GM21447 (cell line): ENCODE results near the gene AMBRA1.

Experiments used
- ATAC-seq: cut with Tn5 transposase; IDR thresholded peaks from one replicate; pipeline ENCODE4 v1.9.1; 2021; ENCODE audit not compliant: unreplicated experiment

The AMBRA1 gene

DNA sequence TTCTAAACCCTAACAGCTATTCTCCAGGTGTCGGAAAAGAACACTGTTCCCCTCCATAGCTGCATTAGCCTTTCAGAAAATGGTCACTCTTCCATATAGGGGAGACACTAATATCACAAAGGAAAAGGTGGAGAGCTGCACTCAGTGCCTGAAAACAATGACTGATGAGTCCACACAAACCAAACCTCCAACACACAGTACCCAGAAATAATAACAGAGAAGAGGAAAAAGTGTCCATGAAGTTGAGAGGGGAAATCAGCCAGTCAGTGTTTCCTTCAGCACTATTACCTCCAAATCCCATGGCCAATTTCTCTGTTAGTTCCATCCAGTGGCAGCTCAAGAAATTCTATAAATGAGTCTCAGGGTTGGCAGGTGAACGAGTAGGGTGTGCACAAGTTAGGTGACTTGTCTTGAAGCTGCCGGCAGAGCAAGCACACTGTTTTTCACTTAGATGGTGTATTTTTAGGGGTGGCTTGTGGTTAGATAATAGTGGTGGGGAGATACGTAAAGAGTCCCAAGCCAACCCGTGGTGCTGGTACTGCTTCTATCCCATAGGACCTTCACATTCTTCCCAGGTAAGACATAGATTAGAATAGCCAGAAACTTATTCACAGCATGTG, 117.8 kb downstream of the AMBRA1 start:
- ATAC-seq, result no peak

DNA sequence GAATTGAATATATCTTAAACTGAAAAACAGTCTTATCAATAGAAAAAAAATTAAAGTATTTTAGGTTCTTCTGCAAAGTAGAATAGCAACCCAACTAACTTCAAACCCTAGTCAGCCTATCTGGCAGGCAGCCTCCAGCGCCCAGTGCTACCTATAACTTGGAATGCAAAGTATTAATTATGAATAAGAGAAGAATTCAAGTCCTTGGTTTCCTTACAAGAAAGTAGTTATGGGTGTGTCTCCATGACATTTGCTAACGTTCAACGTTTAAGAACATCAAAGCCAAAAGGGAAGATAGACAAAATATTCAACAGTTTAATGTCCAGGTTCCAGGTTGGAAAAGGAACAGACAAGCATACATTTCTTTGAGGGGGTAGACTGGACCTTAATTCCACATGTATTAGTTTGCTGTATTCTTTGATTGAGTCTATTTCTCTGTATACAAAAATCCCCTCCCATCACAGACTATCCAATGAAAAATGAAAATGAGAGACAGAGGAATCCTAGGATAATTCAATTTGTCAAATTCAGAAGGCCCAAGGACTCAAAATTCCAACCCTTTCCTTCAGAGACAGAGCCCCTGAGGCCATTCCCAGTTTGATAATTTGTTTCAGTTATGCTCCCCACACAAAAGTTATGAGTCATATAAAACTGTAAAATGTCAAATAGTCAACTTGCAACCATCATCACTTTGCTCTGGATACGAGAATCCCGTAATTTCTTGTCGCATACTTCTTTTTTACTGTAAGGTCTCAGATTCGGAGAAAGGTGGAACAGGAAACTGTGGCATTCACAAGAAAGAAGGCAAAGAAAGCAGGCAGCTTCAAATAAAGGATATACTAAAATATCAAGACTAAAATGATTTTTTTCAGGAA, 118.5 kb downstream of the AMBRA1 start:
- no peak for ATAC-seq

DNA sequence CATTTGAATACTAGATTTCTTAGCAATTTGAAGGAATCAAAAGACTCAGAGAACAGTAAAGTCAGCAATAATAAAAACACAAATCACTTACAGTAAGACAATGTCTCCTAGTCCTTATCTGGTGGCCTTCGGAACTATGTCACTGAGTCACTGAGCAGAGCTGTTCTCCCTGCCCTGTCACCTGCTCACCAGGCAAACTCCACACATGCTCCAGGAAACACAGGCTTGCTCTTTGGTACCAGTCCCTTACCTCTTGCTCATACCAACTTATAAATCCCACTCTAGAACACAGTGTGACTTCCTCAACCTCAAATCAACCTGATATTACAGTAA, 121.2 kb downstream of the AMBRA1 start:
- no peak for ATAC-seq

DNA sequence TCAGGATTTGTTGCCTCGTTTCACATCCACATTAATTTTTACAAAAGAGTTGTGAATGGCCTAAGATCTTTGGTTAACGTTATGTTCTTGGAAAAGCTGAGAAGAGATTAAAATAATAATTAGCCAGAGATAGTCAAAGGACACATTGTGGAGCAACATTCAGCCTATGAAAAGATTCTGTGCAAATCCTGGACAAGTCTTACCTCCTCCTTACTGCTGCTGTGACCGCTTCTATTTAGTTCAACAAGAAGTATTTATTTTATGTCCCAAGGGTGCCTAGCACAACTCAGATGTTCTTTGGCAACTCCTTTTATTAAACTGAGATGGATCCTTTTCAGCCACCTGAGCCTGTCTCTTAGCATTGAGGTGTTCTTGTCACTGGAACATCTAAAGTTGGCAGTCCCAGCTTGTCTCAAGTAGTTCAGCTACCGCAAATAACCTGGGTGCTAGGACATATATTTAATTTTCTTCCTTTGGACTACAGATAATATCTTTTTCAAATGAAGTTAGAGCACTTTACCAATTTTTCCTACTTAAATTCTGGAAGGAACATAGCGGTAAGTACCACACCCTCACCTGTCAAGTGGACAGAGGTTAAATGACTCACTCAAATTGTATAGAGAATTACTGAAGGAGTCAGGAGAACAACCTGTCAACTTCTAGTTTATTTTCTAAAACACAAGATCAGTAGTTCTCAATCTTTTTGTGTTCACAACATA, 121.7 kb downstream of the AMBRA1 start:
- no peak for ATAC-seq

DNA sequence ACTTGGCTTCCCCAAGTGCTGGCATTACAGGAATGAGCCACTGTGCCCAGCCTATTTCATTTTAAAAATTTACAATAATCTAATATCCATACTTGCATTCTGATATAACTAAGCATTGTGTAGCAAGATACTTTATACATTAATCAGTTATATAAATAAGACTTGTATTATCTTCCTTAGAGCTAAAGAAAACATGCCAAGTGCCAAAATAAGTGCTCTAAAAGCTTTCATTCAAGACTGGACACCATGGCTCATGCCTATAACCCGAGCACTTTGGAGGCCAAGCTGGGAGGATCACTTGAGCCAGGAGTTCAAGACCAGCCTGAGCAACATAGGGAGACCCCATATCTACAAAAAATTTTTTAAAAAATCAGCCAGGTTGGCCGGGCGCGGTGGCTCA, 123.9 kb downstream of the AMBRA1 start:
- no peak for ATAC-seq

DNA sequence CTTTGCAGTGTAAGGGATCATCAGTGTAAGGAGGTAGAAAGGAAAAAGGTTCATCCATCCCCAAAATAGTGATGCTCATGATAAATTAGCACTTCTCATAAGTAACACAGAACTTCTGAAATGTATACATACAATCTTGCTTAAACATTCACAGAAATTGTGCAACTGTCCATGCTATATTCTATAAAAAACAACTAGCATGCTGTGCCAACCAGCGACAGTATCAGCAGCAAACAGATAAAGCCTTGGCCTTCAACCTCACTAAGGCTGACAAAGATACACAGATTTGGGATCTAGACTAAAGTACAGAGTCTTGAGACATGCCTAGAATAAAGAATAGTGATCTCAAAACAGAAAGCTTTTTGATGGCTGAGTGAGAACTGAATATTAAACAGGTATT, 128.1 kb downstream of the AMBRA1 start:
- no peak for ATAC-seq

DNA sequence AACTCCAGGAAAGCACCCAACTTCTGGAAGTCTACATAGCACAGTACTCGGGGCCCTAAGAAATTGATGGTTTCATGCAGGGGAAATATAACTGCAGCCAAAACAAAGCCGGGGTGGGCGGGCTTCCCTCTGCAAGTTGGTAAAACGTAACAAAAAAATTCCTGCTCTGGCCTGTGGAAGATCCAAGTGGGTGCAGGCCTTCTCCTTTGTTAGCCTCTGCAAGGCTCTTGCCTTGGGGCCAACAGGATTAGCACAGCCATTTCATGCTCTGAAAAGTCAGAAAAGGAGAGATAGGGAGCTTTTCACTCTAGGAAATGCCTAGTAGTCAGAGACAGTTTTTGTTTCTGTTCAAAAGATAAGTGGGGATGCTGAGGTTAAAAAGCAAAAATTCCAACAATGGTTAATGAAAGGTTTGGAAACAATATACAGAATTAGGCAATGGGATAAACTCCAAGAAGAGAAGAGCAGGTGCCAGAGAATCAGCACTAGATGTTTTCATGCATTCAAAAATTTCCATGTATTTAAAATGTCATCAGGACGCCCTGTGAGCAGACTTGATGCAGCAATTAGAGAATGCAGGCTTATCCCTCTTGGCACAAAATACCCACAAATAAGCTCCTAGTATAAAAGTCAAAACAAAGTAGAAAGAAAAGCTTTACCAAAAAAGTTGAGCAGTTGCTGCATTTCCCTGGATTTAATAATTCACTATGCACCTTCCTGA, 130.0 kb downstream of the AMBRA1 start:
- no peak for ATAC-seq

DNA sequence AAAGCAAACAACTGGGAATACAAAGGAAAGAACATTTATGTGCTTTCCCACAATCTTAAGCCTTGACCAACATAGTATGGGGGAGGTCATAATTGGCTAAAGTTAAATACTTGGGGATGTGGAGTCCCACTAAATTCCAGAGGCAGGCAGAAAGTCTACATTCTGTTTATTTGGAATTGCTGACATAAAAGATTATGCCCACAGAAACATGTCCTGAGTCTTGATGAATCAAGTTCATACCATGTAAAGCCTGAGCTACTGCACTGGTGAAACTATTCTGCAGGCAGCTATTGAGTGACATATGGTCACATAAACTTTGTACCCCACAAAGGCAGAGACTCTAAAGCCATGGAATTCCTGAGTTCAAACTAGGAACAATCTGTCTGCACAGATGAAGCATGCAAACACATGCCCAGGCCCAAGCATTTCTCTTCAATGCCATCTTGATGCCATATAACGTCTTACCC, 132.3 kb downstream of the AMBRA1 start:
- ATAC-seq, result no peak

DNA sequence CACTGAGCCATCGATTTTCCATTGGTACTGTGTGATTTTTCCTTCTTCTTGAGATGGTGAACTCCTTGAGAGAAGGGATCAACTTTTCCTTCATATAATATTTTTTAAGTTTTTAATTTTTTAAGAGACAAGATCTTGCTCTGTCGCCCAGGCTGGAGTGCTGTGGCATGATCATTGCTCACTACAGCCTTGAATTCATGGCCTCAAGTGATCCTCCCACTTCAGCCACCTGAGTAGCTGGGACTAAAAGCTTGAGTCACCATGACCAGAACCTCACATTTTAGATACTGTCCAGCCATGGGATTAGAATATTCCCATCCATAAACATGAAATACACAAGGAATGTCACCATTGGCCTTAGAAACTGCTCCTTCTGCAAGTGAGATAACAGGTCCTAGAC, 135.3 kb downstream of the AMBRA1 start:
- no peak for ATAC-seq

DNA sequence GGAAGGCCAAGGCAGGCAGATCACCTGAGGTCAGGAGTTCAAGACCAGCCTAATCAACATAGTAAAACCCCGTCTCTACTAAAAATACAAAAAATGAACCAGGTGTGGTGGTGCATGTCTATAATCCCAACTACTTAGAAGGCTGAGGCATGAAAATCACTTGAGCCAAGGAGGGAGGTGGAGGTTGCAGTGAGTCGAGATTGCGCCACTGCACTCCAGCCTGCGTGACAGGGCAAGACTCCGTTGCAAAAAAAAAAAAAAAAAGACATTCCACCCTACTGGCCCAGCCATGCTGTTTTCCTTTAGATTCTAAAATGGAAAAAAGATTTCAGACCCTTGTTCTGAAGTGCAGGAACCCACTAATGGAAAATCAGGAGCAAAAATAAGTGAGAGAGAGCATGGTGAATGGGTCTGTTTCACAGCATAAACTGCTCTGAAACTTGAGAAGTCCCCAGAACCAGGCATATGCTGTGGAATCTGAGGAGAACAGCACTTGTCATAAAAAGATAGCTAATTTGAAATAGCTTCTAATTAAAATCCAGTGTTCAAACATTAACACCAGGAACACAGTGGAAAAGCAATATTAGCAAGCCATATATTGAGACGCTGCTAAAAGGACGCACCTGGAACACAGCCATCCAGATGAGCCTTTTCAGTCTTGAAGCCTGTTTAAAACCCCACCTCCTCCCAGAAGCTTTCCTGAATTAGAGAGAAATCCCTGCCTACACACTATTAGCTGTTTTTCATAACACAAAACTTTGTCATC, 136.0 kb downstream of the AMBRA1 start:
- no peak for ATAC-seq

DNA sequence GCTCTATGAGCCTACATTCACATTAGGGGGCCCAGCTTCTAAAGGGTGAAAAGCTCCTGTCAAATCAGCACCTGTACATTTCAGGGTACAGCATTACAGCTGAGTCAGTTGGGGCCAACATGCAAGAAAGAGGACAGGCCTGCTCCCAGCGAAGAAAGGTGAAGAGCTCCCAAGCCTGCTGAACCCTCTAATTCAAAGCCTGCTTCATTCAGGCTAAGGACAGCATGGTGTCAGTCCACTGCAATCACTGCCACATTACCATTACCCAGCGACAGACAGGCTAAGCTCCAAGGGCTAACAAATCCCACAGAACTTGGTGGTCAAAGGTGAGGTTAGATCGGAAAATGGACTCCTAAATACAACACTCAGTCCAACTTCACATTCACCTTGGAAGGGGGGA, 136.8 kb downstream of the AMBRA1 start:
- ATAC-seq, result no peak

DNA sequence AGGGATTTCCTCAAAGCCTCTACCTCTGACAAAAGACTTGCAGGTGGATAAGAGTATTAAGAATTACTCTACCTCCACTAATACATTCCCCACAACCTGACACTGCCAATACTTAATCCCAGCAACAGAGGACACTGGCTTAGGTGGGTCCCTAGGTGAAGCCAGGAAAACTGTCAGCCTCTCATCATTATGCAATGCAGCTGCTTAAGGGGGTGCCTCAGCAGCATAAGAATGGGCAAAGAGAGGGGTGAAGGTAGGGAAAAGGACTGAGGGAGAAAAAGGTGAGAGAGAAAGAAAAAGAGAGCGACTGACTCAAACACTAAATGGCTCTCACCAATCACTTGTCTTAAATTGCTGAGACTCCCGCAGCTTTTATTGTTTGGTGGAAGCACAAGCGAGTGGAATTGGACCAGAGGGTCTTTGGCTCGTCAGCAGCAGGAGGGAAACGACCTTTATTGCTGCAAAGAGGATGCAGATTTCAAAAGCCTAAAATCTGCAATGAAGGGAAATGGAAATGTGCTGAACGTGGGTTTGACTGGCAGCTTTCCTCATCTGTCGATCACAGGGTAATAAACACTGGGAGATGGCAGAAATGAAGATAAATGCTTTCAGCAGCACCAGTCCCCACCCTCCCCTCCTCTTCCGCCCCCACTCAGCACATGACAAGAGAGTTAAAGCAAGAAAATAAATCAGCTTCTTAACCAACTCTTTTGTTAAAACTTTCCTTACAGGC, 137.4 kb downstream of the AMBRA1 start:
- ATAC-seq, result no peak

DNA sequence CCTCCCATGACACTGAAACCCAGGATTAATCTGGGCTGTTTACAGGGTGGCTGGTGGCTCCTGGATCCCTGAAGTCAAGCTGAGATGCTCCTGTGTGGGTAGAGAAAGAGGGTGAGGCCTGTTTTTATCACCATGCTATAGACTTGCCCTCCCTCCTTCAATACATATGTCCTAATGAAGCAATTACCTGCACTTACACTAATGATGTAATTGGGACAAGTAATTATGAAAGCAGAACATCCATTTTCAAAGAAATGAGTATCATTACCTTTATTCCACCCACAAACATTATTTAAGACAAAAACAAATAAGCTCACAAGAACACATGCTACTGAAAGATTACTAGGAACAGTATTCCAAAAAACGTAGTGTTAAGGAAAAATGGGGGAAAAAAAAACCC, 138.0 kb downstream of the AMBRA1 start:
- no peak for ATAC-seq

DNA sequence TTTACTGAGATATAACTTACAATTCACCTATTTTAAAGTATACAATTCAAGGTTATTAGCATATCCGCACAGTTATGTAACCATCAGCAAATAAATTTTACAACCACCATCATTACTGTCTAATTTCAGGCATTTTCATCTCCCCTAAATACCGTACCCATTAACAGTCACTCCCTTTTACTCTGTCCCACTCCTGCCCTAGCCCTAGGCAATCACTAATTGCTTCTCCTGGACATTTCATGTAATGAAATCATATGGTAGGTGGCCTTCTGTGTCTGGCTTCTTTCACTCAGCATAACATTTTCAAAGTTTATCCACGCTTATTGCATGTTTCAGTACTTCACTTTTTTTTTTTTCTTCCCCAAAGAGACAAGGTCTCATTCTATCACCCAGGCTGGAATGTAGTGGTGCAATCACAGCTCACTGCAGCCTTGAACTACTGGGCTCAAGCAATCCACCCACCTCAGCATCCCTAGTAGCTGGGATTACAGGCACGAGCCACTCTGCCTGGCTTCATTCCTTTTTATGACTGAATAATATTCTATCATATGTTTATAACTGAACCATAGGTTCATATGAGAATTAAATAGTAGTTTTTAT, 140.8 kb downstream of the AMBRA1 start:
- no peak for ATAC-seq

DNA sequence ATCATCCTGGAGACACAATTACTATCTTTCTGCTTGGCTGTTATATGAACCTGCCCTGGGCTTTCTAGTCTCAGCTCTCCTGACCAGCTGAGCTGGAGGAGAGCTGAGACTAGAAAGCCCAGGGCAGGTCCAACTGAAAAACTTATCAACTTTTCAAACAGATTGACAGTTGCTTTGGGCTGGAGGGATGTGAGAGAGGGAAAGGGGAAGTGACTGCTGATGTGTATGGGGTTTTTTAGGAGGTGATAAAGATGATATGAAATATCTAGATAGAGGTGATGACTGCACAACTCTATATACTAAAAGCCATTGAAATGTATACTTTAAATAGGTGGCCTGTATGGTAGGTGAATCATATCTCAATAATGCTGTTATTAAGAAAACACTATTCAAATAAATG, 142.1 kb downstream of the AMBRA1 start:
- no peak for ATAC-seq

DNA sequence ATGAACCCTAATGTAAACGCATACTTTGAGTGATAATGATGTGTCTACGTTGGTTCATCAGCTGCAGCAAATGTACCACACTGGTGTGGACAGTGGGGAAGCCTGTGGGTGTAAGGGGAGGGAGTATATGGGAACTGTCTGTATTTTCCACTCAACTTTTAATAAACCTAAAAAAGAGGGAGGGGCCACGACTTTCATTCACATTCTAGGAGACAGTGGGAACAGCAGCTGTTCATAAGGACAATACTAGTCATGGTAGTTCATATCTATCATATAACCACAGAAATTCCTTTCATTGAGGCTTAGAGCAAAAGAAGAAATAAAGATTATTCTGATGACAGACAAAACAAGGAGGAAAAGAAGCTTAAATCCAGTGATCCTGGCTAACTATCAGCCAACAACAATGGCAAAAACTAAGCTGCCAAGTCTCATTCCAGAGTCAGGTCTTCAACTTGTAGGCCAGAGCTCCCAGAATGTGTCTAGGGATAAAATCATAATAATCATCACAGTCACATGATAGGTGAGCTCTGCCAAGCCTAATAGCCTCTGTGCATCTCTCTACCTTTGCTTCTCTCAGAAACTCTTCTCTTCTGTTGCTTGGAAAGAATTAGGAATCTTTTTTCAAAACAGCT, 142.9 kb downstream of the AMBRA1 start:
- ATAC-seq, result no peak

DNA sequence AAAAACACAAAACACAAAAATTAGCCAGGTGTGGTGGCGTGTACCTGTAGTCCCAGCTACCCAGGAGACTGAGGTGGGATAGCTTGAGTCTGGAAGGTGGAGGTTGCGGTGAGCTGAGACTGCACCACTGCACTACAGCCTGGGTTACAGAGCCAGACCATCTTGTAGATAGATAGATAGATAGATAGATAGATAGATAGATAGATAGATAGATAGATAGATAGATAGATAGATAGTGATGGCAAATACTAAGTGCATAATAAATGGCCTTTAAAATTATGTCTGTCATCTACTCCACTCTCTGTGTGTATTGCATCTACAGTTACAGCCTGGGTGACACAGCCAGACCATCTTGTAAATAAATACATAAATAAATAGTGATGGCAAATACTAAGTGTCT, 146.3 kb downstream of the AMBRA1 start:
- no peak for ATAC-seq

DNA sequence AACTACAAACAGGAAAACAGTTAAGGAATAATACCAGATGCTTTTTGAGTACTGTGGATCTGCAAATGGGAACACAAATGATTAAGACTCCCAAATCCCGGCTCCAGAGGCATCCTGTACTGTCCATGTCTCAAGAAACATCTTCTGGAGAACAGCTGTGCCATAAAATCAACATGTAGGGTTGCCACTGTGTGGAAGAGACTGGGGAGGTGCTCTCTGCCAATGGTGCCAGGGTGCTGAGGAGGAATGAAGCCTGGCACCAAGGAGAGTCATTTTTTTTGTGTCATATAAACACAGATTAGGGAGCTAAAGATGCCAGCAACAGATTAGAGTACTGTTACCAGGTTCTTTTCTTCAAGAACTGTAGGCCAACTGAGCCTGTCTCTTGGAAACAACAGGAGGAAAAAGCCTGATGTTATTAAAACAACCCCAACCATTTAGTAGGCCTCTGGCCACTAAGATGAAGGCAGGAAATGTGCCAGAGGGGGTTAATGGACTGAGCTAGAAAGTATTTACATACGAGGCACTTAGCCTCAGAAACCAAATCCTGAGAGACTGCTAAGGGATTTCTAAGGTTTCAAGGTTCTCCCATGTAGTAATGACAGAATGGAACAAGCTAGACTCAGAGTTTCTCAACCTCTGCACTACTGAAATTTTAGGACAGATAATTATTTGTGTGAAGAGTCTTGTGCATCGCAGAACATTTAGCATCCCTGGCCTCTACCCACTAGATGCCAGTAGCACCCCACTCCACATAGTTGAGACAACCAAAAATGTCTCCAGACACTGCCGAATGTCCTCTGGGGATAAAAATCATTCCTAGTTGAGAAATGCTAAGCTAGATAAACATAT, 147.7 kb downstream of the AMBRA1 start:
- ATAC-seq, result no peak
